NCI-H2029 (cell line): ENCODE measurements around the gene ANO6.
"Not testable (repeated sequence)": the region's sequence is repeated elsewhere in the genome, so short reads cannot be mapped to it uniquely, and the experiment has no call there.

Source experiments
- DNase-seq: peaks from one replicate; lab custom pipeline; 2025; lab: John Stamatoyannopoulos, UW

ANO6 gene

DNA sequence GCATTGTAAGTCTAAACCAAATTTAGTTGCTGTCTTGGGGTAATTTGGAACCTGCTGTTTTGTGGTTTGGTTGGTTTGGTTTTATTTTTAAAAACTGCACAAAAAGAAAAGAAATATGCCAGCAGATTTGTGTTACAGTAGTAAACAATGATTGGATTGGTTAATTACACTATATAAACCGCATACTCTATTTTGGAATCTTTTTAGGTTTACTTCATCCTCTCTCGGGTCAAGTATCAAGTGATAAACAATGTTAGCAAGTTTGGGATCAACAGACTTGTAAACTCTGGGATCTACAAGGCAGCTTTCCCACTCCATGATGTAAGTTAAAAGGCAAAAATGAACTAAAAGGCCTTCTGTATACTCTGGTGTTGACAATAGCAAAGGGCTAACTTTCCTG is 132.4 kb downstream of the ANO6 start:
- DNase-seq: no peak

DNA sequence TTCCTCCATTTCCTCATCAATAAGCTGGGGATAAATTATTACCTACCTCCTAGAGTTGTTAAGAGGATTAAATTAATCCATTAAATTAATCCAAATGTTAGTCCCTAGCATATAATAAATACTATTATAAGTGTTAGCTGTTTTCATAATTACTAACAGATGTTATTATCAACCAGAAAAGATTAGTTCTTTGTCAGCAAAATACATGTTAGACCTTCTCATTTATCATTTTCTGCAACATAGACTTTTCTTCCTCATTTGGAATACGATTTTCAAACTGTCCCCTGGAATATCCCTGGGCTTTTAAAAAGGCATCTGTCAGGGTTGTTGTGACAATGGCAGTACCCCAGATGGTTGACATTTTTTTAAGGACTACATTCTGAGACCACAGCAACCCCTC is 133.1 kb downstream of the ANO6 start:
- no peak for DNase-seq

DNA sequence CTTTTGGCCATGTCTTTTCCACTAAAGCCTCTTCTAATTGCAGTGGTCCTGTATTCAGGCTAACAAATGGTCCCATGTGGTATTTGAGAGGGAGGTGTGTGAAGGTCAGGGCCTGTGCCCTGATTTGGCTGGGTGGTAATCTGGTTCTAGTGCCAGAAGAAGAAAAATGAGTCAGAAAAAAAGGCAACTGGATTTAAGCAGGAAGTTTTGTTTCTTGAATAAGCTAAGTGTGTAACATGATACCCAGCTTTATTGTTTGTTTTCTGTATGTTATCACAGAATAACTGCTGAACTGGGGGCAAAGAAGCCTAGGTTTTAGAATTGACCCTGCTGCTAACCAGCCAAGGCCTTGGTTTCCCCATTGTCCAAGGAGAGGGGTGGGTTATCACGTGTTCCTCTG is 134.0 kb downstream of the ANO6 start:
- no peak for DNase-seq

DNA sequence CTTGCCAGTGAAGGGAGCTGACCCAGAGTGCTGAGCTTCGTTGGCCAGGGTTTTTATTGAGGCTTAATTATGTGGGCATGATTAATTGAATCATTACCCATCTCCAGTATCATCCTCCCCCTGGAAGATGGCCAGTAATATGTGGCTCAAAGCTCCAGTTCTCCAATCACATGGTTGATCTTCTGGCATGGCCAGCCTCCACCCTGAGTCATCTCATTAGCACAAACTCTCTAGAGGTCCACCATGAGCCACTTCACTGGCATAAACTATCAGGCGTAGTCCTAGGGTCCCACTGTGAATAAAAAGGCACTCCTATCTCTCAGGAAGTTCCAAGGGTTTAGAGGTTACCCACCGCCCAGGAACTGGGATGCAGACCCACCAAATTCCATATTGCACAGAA is 135.0 kb downstream of the ANO6 start:
- no peak for DNase-seq

DNA sequence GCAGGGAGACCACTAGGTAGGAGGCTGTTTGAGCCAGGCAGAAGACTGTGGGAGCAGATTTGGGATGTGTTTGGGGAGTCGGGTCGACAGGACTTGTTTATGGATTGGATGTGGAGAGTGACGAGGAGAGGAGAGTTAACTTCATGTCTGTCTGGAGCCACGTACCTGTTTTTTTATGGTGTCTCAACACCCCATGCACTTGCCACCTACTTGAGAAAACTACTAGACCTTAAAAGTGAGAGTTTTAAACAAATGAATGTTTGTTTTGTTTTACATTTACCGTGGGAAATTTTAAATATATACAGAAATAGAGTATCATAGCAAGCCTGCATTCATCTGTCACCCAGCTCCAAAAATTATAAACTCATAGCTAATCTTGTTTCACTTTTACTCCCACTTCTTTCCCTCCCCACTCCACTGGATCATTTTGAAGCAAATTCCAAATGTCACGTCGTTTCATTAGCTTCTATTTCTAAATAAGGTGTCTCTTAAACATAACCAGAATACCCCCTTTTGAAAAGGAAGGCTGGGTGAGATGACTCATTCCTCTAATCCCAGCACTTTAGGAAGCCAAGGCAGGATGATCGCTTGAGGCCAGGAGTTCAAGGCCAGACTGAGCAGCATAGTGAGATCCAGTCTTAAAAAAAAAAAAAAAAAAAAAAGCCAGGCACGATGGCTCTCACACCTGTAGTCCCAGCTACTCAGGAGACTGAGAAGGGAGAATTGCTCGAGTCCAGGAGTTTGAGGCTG is 136.2 kb downstream of the ANO6 start:
- DNase-seq: no peak

DNA sequence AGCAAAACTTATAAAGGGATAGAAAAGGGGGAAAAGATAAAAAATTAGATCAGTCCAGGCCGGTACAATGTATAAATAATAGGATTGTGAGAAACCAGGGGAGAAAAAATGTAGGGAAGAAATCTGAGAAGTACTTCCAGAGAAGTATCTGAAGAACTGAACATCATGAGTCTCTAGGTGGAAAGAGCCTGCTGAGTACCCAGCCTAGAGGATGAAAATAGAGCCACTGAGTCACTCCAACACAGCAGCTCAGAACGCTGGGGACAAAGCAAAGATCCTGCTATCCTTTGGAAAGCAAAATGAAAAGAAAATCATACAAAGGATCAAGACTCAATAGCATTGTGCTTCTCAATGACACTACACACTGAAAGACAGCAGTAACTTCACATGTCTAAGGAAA is 138.0 kb downstream of the ANO6 start:
- DNase-seq: no peak

DNA sequence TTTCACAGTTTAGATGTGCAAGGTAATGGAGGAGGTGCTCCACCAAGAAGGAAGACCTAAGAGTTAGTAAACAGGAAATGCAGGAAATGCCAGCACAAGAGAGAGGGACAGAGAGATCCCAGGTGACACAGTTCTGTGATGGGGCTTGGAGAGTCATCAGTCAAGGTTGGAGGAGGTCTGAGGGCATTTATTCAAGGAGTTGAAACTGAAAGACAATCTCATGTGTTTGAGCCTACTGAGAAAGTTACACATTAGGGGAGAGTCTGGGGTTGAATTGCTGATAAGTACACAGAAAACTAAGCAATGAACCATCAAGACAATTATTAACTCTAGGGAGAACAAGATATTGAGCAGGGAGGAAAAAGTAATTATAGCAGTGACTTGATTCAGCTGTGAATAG is 138.5 kb downstream of the ANO6 start:
- no peak for DNase-seq

DNA sequence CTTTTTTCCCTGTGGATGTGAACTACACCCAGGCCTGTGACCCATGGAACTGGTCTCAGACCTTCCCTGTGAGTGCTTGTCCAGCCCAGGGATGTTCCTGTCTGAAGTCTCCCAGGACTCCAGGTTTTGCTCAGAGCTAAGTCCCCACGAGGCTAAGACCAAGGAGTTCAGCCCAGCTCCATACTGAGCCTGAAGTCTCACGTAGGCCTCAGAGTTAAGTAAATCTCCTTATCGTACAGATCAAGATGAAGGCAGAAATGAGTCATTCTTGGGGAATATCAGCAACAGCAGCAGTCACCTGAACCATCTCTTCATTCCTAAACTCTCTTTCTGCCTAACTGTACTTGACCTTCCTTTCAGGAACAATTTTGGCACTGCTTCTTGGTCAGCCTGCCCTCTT is 139.8 kb downstream of the ANO6 start:
- DNase-seq: no peak

DNA sequence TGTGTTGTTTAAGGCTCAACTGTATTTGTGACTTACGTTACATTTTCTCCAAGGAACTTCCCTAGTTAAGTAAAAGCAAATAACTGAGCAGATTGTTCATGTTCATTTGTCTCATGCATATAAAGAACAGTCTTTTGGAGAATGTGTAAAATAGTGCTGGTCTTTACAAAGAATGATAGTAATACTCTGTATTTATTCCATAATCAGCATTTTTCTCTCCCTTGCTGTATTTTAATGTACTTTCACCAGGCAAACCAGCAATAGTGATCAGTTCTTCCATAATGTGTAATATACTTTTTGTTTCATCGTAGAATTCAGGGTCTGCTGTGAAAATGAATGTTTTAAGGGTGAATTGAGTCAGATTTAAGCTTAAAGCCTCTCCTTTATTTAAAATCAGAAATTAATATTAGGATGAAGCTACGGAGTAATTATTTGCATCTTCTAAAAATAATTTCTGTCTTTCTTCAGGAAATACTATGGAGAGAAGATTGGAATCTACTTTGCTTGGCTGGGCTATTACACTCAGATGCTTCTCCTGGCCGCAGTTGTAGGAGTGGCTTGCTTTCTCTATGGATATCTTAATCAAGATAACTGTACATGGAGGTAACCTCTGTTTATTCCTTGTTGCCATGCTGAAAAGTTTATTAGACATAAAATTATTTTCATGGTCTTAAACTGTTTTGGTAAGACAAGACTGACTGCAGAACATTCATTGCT is 141.1 kb downstream of the ANO6 start:
- DNase-seq: no peak

DNA sequence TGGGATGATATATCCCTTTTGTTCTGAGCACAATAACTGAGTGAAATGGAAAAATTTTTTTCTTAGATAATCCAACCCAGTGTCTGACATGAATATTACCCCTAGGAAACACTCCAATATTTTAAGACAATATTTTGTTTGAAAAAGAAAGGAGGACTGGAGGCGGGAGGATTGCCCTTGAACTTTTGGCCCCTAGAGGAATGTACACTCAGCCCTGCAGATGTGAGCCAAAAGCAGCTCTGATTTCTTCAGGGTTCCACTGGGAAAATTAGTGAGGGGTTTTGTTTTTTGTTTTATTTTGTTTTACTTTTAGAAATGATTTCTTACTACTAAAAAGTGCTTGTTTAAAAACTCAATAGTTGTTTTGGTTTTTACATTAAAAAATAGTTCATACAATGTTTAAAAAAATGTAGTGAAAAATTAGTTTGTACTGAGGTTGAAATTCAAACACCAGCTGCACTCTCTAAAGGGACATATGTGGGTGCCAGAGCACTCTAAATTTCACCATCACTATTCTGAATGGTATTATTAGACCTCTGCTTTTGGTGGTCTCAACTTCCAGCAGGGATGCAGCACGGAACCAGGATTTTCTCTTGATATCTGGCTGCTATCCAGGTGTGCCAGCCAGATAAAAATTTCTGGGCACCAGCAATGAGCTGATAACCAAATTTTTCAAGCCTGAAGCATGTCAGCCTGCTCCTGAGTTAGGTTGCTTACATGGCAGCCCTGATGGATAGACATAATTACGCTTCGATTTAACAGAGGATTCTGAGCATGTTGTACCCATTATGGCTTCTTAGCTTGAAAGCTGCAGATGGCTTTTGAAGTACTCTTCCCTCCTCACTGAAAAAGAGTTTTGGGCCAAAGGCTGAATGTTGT is 141.9 kb downstream of the ANO6 start:
- no peak for DNase-seq

DNA sequence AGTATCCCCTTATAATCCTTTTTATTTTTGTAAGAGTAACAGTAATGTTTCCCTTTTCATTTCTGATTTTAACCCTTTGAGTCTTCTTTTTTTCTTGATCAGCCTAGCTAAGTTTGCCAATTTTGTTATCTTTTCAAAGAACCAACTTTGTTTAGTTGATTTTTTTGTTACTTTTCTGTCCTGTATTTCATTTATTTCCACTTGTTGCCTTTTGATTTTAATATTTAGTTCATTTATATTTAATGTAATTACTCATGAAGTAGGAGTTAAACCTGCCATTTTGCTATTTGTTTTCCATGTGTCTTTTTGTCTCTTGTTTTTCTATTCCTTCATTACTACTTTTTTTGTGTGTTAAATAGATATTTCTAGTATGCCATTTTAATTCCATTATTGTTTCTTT is 146.4 kb downstream of the ANO6 start:
- no peak for DNase-seq

DNA sequence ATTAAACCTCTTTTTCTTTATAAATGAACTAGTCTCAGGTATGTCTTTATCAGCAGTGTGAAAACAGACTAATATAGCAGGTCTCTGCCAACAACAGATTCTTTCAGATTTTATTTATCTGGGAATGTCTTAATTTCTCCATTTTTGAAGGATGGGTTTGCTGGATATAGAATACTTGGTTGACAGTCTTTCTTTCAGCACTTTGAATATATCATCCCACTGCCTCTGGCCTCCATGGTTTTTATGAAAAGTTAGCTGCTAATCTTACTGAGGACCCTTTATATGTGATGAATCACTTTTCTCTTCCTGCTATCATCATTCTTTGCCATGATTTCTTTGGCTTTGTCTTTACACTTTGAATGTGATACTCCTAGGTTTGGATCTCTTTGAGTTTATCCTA is 148.0 kb downstream of the ANO6 start:
- no peak for DNase-seq

DNA sequence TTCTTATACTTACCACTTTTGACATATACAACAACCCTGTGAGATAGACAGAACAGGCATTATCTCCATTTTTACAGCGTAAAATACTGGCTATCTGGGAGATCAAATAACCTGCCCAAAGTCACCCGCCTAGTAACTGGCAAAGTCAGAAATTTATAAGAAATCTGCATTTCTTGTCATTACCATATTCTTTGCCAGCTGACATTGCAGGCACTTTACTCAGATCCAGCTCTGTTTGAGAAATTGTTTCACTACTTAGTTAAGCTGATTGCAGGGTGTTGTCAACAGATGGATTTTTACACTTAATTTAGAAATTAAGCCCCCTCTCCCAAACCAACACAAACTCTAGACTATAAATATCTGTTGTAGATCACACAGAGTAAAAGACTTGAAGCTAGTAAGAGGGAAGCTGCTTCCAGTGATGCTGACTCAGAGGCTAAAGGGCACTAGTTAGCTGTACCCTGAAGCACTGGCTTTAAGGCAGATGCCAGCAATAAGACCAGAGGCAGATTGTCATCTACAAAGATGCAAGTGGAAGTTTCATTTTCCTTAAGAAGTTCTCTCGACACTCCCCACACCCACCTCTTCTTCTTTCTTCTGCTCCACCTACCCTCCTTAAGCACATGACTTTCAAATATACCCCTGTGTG is 153.1 kb downstream of the ANO6 start:
- no peak for DNase-seq

DNA sequence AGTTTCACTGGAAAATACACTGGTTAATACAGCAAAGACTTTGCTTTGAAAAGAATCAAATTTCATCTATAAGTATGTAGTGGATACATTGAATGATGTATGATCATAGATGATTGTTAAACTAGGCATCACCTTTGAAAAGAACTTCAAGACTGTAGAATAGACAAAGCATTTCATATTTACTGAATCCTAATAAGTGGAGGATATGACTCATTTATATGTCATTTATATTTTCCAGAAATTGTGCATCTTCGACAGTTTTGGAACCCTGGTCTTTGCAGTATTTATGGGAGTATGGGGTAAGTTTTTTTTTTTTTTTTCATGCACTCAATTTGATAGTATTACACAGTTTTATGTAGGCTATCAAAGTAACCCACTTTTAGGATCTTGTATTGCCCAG is 161.9 kb downstream of the ANO6 start:
- DNase-seq: no peak

DNA sequence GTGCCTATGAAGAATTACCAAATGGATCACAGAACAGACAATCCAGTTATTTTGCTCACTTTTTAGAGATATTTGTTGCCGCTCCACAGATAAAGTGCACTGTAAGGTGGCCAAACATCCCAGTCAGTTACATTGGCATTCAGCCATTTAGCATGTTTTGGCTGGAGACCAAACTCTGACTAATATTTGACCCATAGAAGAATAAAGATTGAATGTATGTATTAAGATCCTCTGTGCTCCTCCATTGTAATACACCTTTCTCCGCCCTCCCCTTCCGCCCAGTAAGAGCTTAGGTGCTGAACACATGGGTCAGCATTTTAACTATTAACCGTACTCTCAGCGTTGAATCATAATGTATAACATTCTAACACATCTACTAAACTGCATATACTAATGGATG is 163.4 kb downstream of the ANO6 start:
- no peak for DNase-seq

DNA sequence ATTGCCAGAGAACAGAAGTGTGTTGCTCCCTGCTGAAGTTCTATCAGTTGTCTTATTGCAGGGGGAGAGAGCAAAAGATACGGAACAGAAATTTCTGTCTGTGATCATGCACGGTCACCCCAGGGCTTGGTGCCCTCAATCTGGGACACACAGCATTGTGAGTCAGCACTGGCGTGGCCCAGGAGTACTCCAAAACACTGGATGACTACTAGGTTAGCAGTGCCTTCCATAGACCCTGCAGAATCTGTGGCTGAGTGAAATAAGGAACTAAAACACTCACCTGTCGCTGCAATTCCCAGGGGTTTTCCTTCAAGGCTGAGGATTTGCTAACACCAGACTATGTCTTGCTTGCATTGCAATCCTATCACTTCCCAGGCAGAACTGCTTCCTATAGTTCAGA is 165.5 kb downstream of the ANO6 start:
- DNase-seq: no peak

DNA sequence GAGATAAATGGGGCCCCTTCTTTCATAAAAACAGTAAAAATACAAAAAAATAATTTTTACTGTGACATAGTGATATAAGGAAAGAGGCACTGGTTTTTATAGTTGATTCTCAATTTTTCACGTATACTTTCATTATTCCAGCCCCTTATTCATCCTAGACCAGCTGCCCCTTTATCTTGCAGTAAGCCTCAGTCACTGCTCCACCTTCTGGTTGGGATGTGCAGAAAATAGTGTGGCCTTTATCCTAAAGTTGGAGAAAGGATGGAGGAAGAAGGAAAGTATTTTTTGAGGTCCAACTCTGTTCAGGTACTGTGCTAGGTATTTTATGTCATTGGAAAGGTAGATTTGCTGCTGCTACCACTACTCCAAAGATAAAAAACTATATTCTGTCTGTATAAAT is 172.7 kb downstream of the ANO6 start:
- DNase-seq: no peak

DNA sequence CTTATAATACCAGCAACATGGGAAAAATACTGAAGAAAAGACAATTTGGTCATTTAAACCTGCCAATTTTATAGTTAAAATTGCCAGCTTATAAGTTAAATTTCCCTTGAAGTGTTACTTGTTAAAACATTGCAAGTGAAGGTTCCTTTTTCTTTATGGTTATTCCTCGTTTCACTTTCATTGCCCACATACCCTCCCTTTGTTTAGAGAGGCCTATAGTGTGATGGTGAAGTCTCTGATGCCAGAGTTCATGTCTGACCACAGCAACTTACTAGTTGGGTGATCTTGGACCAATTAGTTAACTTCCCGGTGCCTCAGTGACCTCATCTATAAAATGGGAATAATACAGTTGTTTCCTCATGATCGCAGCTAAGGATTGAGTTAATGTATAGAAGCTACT is 173.5 kb downstream of the ANO6 start:
- no peak for DNase-seq

DNA sequence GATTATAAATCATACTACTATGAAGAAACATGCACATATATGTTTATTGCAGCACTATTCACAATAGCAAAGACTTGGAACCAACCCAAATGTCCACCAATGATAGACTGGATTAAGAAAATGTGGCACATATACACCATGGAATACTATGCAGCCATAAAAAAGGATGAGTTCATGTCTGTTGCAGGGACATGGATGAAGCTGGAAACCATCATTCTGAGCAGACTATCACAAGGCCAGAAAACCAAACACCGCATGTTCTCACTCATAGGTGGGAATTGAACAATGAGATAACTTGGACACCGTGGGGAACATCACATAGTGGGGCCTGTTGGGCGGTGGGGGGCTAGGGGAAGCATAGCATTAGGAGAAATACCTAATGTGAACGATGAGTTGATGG is 181.6 kb downstream of the ANO6 start:
- DNase-seq: not testable (repeated sequence)

DNA sequence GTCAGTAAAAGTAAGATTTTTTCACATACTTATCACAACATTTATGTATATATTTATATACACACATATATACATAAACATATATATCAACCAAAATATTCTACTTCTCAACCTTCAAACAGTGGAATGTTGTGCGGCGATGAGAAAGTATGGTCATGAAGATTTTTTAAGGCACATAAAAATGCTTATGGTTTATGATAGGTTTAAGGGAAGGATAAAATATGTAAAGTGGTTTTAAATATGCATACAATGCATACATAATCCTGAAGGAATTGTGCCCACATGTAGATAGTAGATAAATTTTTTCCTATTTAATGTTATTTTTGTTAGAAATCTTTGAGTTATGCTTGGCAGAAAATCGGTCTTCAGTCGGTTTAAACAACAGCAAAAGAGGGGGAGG is 182.7 kb downstream of the ANO6 start:
- DNase-seq: no peak

DNA sequence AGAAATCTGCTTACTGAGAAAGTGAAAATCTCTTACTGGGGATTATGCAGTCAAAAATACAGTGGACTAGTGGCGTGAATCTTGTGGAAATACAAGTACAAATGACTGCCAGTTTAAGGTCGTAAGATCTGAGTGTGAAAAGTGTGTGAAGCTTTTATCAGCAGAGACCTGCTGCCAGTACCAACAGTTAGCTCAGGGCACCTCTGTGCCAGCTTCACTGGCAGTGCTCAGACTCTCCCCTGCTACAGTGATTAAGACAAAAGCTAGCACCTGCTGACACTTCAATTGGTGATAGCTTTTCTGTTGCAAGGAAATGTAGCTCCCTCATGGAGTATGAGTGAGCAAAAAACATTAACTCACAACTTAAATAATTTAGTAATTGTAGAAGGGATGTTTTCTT is 185.1 kb downstream of the ANO6 start:
- DNase-seq: no peak

DNA sequence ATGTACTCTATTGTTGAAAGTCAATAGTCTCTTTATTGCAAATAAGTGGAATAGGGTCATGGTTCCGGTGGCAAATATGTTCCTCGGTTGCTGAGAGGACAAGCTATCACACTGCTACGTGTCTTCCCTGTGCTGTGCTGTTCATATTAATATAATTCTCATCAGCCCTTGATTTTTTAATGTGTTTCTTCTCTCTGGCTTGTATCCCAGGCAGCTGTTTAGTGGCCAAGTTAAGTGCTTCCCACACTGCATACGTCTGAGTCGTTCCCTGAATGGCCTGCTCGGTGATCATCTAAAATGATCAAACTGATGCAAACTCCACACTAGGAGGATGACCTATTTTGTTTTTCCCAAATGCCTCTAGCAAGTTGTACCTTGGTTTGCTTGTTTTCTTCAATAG is 186.4 kb downstream of the ANO6 start:
- no peak for DNase-seq
